Neuronal stem cell (in vitro differentiated cells): ENCODE results near the gene LCA5.

ENCODE experiments used
- DNase-seq: peaks from one replicate; pipeline ENCODE4 v3.0.0-alpha.2; 2013; ENCODE audit warnings: low spot score
- H2AFZ ChIP-seq: one replicate; pipeline ENCODE4 v1.6.1; 2013; ENCODE audit warnings: mild to moderate bottlenecking, low read length, inconsistent platforms
- H2AK5ac ChIP-seq: 2 replicates; pipeline ENCODE4 v1.6.1; 2013; ENCODE audit warnings: low read depth, mild to moderate bottlenecking, inconsistent platforms, low read length, moderate library complexity, mixed read lengths
- H2BK120ac ChIP-seq: 2 replicates; pipeline ENCODE4 v1.6.1; 2013; ENCODE audit warnings: low read depth, mild to moderate bottlenecking, inconsistent platforms, low read length, moderate library complexity, mixed read lengths
- H2BK12ac ChIP-seq: one replicate; pipeline ENCODE4 v1.6.1; 2013; ENCODE audit warnings: low read length, inconsistent platforms
- H2BK15ac ChIP-seq: 2 replicates; pipeline ENCODE4 v1.6.1; 2013; ENCODE audit warnings: mild to moderate bottlenecking, low read length, inconsistent platforms, mixed read lengths
- H2BK5ac ChIP-seq: one replicate; pipeline ENCODE4 v1.6.1; 2013; ENCODE audit warnings: inconsistent platforms, mild to moderate bottlenecking, low read length, moderate library complexity
- H3K14ac ChIP-seq: one replicate; pipeline ENCODE4 v1.6.1; 2013; ENCODE audit warnings: low read length, inconsistent platforms
- H3K18ac ChIP-seq: 2 replicates; pipeline ENCODE4 v1.6.1; 2013; ENCODE audit warnings: low read length, inconsistent platforms
- H3K23ac ChIP-seq: 2 replicates; pipeline ENCODE4 v1.6.1; 2013; ENCODE audit warnings: low read depth, mild to moderate bottlenecking, mixed read lengths, low read length, inconsistent platforms; ENCODE audit not compliant: poor library complexity
- H3K27ac ChIP-seq: replicated peaks from 3 replicates; pipeline ENCODE4 v1.5.1; 2013; ENCODE audit warnings: low read length, inconsistent platforms
- H3K27me3 ChIP-seq, 3 experiments: 2 replicates each; pipeline ENCODE4 v1.6.1; 2013; ENCODE audit warnings: low read length in 3 of 3, mild to moderate bottlenecking in 2 of 3, inconsistent platforms in 1 of 3, low read depth in 1 of 3, mixed read lengths in 1 of 3, moderate library complexity in 1 of 3; ENCODE audit not compliant: control insufficient read depth in 3 of 3, insufficient read depth in 3 of 3
- H3K36me3 ChIP-seq, 2 donors: replicated peaks in 1 of 2; 2 replicates each; pipeline ENCODE4 v1.6.1; 2013; ENCODE audit warnings: low read length in 2 of 2; ENCODE audit not compliant: control insufficient read depth in 2 of 2, insufficient read depth in 2 of 2
- H3K4ac ChIP-seq: 2 replicates; pipeline ENCODE4 v1.6.1; 2013; ENCODE audit warnings: inconsistent platforms, mild to moderate bottlenecking, low read length, moderate library complexity
- H3K4me1 ChIP-seq, 2 donors: 1 replicate in 1 of 2; 2 replicates in 1 of 2; pipeline ENCODE4 v1.6.1; 2013; ENCODE audit warnings: low read length in 2 of 2, low read depth in 1 of 2; ENCODE audit not compliant: control insufficient read depth in 2 of 2, insufficient read depth in 1 of 2
- H3K4me2 ChIP-seq: one replicate; pipeline ENCODE4 v1.6.1; 2013; ENCODE audit warnings: mild to moderate bottlenecking, low read length, inconsistent platforms; ENCODE audit not compliant: insufficient read depth, poor library complexity, severe bottlenecking
- H3K4me3 ChIP-seq, 2 donors: 2 replicates each; pipeline ENCODE4 v1.5.1; 2013; ENCODE audit warnings: low read length in 2 of 2, mild to moderate bottlenecking in 2 of 2, inconsistent platforms in 1 of 2, moderate library complexity in 1 of 2
- H3K79me1 ChIP-seq: one replicate; pipeline ENCODE4 v1.6.1; 2013; ENCODE audit warnings: low read depth, mild to moderate bottlenecking, inconsistent platforms, low read length, moderate library complexity
- H3K9ac ChIP-seq: one replicate; pipeline ENCODE4 v1.6.1; 2013; ENCODE audit warnings: mild to moderate bottlenecking, low read depth, low read length, inconsistent platforms; ENCODE audit not compliant: poor library complexity
- H3K9me3 ChIP-seq, 2 donors: replicated peaks in 1 of 2; 2 replicates each; pipeline versions ENCODE3 to v1.6.1; 2013; ENCODE audit warnings: low read length in 2 of 2, mild to moderate bottlenecking in 2 of 2, inconsistent platforms in 1 of 2, low read depth in 1 of 2, mixed read lengths in 1 of 2, moderate library complexity in 1 of 2; ENCODE audit not compliant: control insufficient read depth in 2 of 2, insufficient read depth in 1 of 2
- H4K8ac ChIP-seq: one replicate; pipeline ENCODE4 v1.6.1; 2013; ENCODE audit warnings: low read depth, mild to moderate bottlenecking, inconsistent platforms, low read length, moderate library complexity
- H4K91ac ChIP-seq: one replicate; pipeline ENCODE4 v1.6.1; 2013; ENCODE audit warnings: low read length, low read depth, mild to moderate bottlenecking, inconsistent platforms; ENCODE audit not compliant: poor library complexity
- WGBS, 2 donors: extraction: QIAGEN DNeasy Blood & Tissue Kit; methylation state at CpG; one replicate each; pipeline ENCODE4 v1.1.7; 2013; ENCODE audit warnings: missing lambda C conversion rate in 2 of 2, mixed read lengths in 1 of 2; ENCODE audit not compliant: insufficient read length in 2 of 2, insufficient replicate concordance in 1 of 2; ENCODE audit errors: extremely low coverage in 2 of 2; 5-methylcytosine and 5-hydroxymethylcytosine counted together

Gene LCA5

GRCh38 chr6:79574630-79575225 is 37.5 kb upstream of the LCA5 start:
- Histone ChIP-seq H3K27ac (no peak overlapping the region), H3K4me3 (no peak overlapping the region)
- no CpG with 5 or more reads among the region's 1 CpG for WGBS, 2 donors

GRCh38 chr6:79574174-79574573 is 36.9 kb upstream of the LCA5 start:
- Histone ChIP-seq H3K27ac (no peak overlapping the region), H3K4me3 (no peak overlapping the region), H3K36me3 (no peaks in the 10 kb centered on the region), H2BK5ac (no peak overlapping the region), H3K14ac (no peak overlapping the region), H3K9me3 (no peaks in the 10 kb centered on the region), H3K23ac (no peak overlapping the region), H3K27me3 (no peaks in the 10 kb centered on the region), H3K79me1 (no peaks in the 10 kb centered on the region), H3K4me2 (no peak overlapping the region), H2BK120ac (no peak overlapping the region), H2BK15ac (no peak overlapping the region), H3K4me1 (peaks cover 0 to 4% of the 10 kb centered on the region in 2 donors), H4K8ac (no peak overlapping the region), H3K9ac (no peak overlapping the region), H4K91ac (no peak overlapping the region), H2BK12ac (no peak overlapping the region), H2AK5ac (no peak overlapping the region), H3K4ac (no peak overlapping the region), H3K18ac (no peak overlapping the region), H2AFZ (peak overlapping the region; percentile 20)
- no peak for DNase-seq
- no CpG with 5 or more reads among the region's 1 CpG for WGBS, 2 donors

More at GRCh38 chr6:79574630-79575225, 37.5 kb upstream of the LCA5 start:
- no peak overlapping the region for H2BK120ac ChIP-seq
- no peaks in the 10 kb centered on the region for H3K27me3 ChIP-seq
- no peak overlapping the region for H2BK5ac ChIP-seq
- H3K9me3 ChIP-seq, result no peaks in the 10 kb centered on the region
- peaks cover 0 to 4% of the 10 kb centered on the region in 2 donors for H3K4me1 ChIP-seq
- no peak overlapping the region for H3K4me2 ChIP-seq
- no peak overlapping the region for H4K8ac ChIP-seq
- H3K9ac ChIP-seq, result no peak overlapping the region
- no peak overlapping the region for H2BK12ac ChIP-seq
- no peak overlapping the region for H3K18ac ChIP-seq
- no peak overlapping the region for H2AFZ ChIP-seq
- no peak overlapping the region for H3K23ac ChIP-seq
- no peak overlapping the region for H4K91ac ChIP-seq
- DNase-seq, result no peak
- no peaks in the 10 kb centered on the region for H3K36me3 ChIP-seq
- H2AK5ac ChIP-seq, result no peak overlapping the region
- H2BK15ac ChIP-seq, result no peak overlapping the region
- no peak overlapping the region for H3K4ac ChIP-seq
- H3K79me1 ChIP-seq, result no peaks in the 10 kb centered on the region
- no peak overlapping the region for H3K14ac ChIP-seq

GRCh38 chr6:79571030-79571367 is 33.8 kb upstream of the LCA5 start:
- H3K18ac ChIP-seq, result no peak overlapping the region
- no peak overlapping the region for H4K91ac ChIP-seq
- H3K27ac ChIP-seq, result no peak overlapping the region
- H2BK5ac ChIP-seq, result no peak overlapping the region
- H3K14ac ChIP-seq, result no peak overlapping the region
- H2BK12ac ChIP-seq, result no peak overlapping the region
- no peak overlapping the region for H3K4me2 ChIP-seq
- no peak overlapping the region for H2AFZ ChIP-seq
- H3K79me1 ChIP-seq, result no peaks in the 10 kb centered on the region
- H3K4ac ChIP-seq, result no peak overlapping the region
- WGBS, 2 donors, result no CpG with 5 or more reads among the region's 2 CpGs
- no peaks in the 10 kb centered on the region for H3K36me3 ChIP-seq
- no peaks in the 10 kb centered on the region for H3K27me3 ChIP-seq
- H2BK15ac ChIP-seq, result no peak overlapping the region
- H3K9me3 ChIP-seq, result no peaks in the 10 kb centered on the region
- no peak overlapping the region for H2AK5ac ChIP-seq
- H3K9ac ChIP-seq, result no peak overlapping the region
- no peak overlapping the region for H4K8ac ChIP-seq
- no peak overlapping the region for H2BK120ac ChIP-seq
- peaks cover 0 to 4% of the 10 kb centered on the region in 2 donors for H3K4me1 ChIP-seq
- DNase-seq, result no peak
- no peak overlapping the region for H3K23ac ChIP-seq
- H3K4me3 ChIP-seq, result no peak overlapping the region

GRCh38 chr6:79570129-79571029 is 33.1 kb upstream of the LCA5 start:
- no peak overlapping the region for H3K9ac ChIP-seq
- no peak overlapping the region for H2BK12ac ChIP-seq
- no peak overlapping the region for H2BK120ac ChIP-seq
- no peak overlapping the region for H3K14ac ChIP-seq
- H3K18ac ChIP-seq, result no peak overlapping the region
- no peaks in the 10 kb centered on the region for H3K27me3 ChIP-seq
- no peak overlapping the region for H3K4me2 ChIP-seq
- H3K36me3 ChIP-seq, result no peaks in the 10 kb centered on the region
- peaks cover 0 to 4% of the 10 kb centered on the region in 2 donors for H3K4me1 ChIP-seq
- no peak overlapping the region for H3K23ac ChIP-seq
- no peaks in the 10 kb centered on the region for H3K9me3 ChIP-seq
- no peak overlapping the region for H3K4me3 ChIP-seq
- no peak overlapping the region for H4K8ac ChIP-seq
- no peak overlapping the region for H2BK5ac ChIP-seq
- no peak overlapping the region for H4K91ac ChIP-seq
- H3K4ac ChIP-seq, result no peak overlapping the region
- WGBS, 2 donors, result no CpG with 5 or more reads among the region's 3 CpGs
- H3K27ac ChIP-seq, result no peak overlapping the region
- H3K79me1 ChIP-seq, result no peaks in the 10 kb centered on the region
- no peak overlapping the region for H2AFZ ChIP-seq
- H2AK5ac ChIP-seq, result no peak overlapping the region
- DNase-seq, result no peak
- H2BK15ac ChIP-seq, result no peak overlapping the region
